Fibroblast of pulmonary artery (primary cell): ENCODE results near the gene PSMC6.

Source experiments
- DNase-seq: peaks from one replicate; pipeline ENCODE4 v3.0.0-alpha.2; 2010; ENCODE audit warnings: low read depth
- H3K4me3 ChIP-seq: replicated peaks from 2 replicates; pipeline ENCODE4 v1.5.1; 2011; ENCODE audit warnings: low read depth, mild to moderate bottlenecking, control low read depth, low read length, moderate library complexity
- CTCF ChIP-seq: IDR thresholded peaks from 2 replicates; pipeline ENCODE4 v1.5.1; 2011; ENCODE audit warnings: mild to moderate bottlenecking, control low read depth, low read length, inconsistent platforms; ENCODE audit errors: missing control alignments

PSMC6 gene

DNA sequence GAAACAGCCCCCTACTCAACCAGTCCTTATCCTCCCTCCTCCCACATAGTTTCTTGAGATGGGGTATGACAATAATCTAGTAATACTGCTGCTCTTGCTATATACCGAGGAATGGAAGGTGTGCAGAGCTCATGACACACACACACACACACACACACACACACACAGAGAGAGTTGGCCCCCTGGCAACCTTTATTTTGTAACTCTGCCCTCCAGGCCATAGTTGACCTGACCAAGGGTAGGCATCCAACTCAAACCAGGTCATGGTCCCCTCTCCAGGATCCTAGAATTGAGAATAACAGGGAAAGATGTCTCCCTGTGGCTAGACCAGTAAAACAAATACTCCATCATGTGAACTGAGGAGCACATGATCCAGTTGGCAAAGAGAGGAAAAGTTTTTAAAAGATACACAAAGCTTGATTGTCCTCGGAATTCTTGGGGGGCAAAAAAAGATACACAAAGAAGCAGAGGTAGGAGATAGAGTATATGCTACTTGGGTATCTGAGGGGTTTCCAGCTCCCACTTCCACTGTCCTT, 22.9 kb upstream of the PSMC6 start:
- no peak for TF ChIP-seq CTCF
- no peak overlapping the region for H3K4me3 ChIP-seq
- peak; percentile 18 for DNase-seq

DNA sequence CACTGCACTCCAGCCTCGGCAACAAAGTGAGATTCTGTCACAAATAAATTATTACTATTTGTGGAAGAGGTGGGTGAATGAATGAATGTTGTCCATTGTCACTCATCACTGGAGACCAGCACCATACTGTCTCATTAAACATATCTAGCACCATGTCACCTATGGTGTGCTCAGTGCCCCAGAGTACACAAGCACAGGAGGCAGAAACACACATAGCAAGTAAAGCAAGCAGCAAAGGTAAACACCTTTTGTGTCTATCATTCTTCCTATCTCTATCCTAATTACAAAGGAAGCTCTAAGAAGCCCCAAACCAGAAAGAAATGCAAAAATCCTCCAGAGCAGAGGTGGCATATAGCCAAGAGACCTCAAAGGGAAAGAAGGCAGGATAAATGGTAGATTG, 20.8 kb upstream of the PSMC6 start:
- TF ChIP-seq CTCF, result no peak
- H3K4me3 ChIP-seq, result no peak overlapping the region
- DNase-seq, result no peak

DNA sequence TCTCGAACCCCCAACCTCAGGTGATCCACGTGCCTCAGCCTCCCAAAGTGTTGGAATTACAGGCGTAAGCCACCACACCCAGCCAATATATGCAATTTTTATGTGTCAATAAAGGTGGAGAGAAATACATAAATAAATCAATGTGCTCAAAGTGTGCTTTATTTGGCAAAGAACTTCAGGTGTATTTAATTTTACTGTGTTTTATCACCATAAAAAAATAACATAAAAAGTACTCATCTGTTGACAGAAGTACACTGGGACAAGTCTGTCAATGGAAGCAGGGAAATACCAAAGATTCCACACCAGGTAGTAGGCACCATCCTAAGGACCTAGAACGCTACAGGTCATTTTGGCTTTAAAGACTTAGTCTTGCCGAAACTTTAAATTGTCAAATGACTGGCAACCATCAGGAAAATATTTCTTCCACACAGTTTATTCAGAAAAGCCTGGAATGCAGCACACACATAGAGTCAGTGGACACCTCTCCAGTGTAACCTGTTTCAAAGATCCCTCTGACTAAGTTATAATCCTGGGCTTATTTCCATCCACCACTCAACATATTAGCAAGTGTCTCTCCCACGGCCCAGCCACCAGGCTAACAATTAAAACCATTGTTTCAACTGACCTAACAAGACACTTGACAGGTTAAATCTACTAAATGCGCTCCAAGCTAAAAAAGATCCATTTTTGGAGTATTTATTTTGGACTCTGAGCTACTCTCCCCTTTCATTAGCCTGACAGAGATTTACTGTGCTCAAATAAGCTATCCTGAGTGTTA, 15.8 kb upstream of the PSMC6 start:
- TF ChIP-seq CTCF, result no peak
- H3K4me3 ChIP-seq, result no peak overlapping the region
- DNase-seq, result no peak

DNA sequence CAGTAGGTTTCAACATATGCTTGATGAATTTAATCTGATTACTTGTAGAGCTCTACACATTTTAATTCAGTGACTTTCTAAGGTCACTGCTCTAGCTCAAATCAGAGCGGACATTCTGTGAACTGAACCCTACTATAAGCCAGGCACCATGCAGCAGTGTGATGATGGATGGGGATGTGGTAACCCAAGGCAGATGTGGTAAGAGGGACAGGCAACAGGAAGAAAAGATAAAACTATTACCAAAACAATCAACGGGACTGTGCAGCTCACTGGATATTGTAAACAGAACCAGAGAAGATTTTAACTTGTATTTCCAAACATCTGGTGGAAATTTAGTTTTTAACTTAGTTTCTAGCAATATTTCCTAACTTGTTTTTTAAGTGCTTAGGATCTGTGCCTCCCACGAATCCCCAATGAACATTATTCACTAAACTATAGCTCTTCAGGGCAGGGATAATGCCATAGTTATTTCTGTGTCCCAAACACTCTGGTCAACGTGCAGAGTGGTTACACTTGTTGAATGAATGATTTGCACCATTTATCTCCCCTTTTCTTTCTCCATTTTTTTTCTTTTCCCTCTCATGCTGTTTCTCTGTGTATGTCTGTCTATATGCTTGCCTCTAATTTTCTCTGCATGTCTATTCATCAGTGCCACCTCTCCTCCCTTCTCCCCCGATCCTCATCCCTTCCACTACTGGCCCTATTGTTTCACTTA, 14.6 kb upstream of the PSMC6 start:
- DNase-seq, result peak; percentile 68
- no peak for TF ChIP-seq CTCF
- no peak overlapping the region for H3K4me3 ChIP-seq

GRCh38 chr14:52693036-52693435, 14.0 kb upstream of the PSMC6 start:
- no peak for DNase-seq
- no peak for TF ChIP-seq CTCF
- no peak overlapping the region for H3K4me3 ChIP-seq

GRCh38 chr14:52693532-52693931, 13.5 kb upstream of the PSMC6 start:
- DNase-seq, result no peak
- TF ChIP-seq CTCF, result no peak
- H3K4me3 ChIP-seq, result no peak overlapping the region
